ENCODE measurements around the gene KLF6. TPM values are rescaled to one million over a fixed set of nuclear protein-coding genes. Genes with fewer than 3 reads are reported as not detected.

KLF6 gene
- total and polyA plus RNA-seq, 2 donors (not counting 1 experiment from before 2014, with no cell fraction given), result 96.1 to 105 TPM

- H3K79me2 ChIP-seq (ENCODE audit: control insufficient read depth, insufficient read depth, low read length), result no peaks in the 10 kb centered on the region
- no peaks in the 10 kb centered on the region for H3K27me3 ChIP-seq (ENCODE audit: control insufficient read depth, insufficient read depth, low read length)
- H3K4me3 ChIP-seq (replicated peaks in 1 of 4; ENCODE audit: control extremely low read depth in 1 of 4, insufficient read depth in 1 of 4, low read depth in 3 of 4, low read length in 4 of 4), result no peak overlapping the region
- H3K4me2 ChIP-seq (ENCODE audit: extremely low read depth, insufficient read depth, low read length), result no peak overlapping the region
- no peak overlapping the region for H2AFZ ChIP-seq (ENCODE audit: low read length)
- no peak for DNase-seq (ENCODE audit: low read depth in 2 of 2)
- no peaks in the 10 kb centered on the region for H3K36me3 ChIP-seq (ENCODE audit: control insufficient read depth, insufficient read depth, low read length)
- H3K4me1 ChIP-seq (ENCODE audit: control insufficient read depth, extremely low read depth, insufficient read depth, low read length), result no peaks in the 10 kb centered on the region
- H3K9me3 ChIP-seq (ENCODE audit: control insufficient read depth, insufficient read depth, low read depth, low read length), result no peaks in the 10 kb centered on the region
- H4K20me1 ChIP-seq (ENCODE audit: control insufficient read depth, extremely low read depth, insufficient read depth, low read length), result no peaks in the 10 kb centered on the region
- no peak overlapping the region for H3K9ac ChIP-seq (ENCODE audit: insufficient read depth, low read length)
- TF ChIP-seq CTCF (conservative IDR thresholded peaks at IDR 0.05 in 1 of 2, IDR thresholded peaks at IDR 0.05 in 1 of 2; ENCODE audit: low read depth in 1 of 2, low read length in 2 of 2) (no peak), EZH2 (IDR thresholded peaks at IDR 0.05; ENCODE audit: low read length, missing control alignments) (no peak)
- H3K27ac ChIP-seq (ENCODE audit: insufficient read depth, low read length), result no peak overlapping the region
These were observed 18.8 kb downstream of the KLF6 start for GRCh38 chr10:3766046-3766756.

GRCh38 chr10:3765146-3765545 lies 19.9 kb downstream of the KLF6 start:
- Histone ChIP-seq H2AFZ (ENCODE audit: low read length) (no peak overlapping the region), H3K9me3 (ENCODE audit: control insufficient read depth, insufficient read depth, low read depth, low read length) (no peaks in the 10 kb centered on the region), H3K4me2 (ENCODE audit: extremely low read depth, insufficient read depth, low read length) (no peak overlapping the region), H3K27ac (ENCODE audit: insufficient read depth, low read length) (no peak overlapping the region), H4K20me1 (ENCODE audit: control insufficient read depth, extremely low read depth, insufficient read depth, low read length) (no peaks in the 10 kb centered on the region), H3K4me1 (ENCODE audit: control insufficient read depth, extremely low read depth, insufficient read depth, low read length) (no peaks in the 10 kb centered on the region), H3K36me3 (ENCODE audit: control insufficient read depth, insufficient read depth, low read length) (no peaks in the 10 kb centered on the region), H3K4me3 (replicated peaks in 1 of 4; ENCODE audit: control extremely low read depth in 1 of 4, insufficient read depth in 1 of 4, low read depth in 3 of 4, low read length in 4 of 4) (no peak overlapping the region), H3K79me2 (ENCODE audit: control insufficient read depth, insufficient read depth, low read length) (no peaks in the 10 kb centered on the region), H3K9ac (ENCODE audit: insufficient read depth, low read length) (no peak overlapping the region), H3K27me3 (ENCODE audit: control insufficient read depth, insufficient read depth, low read length) (no peaks in the 10 kb centered on the region)
- no peak for TF ChIP-seq CTCF (conservative IDR thresholded peaks at IDR 0.05 in 1 of 2, IDR thresholded peaks at IDR 0.05 in 1 of 2; ENCODE audit: low read depth in 1 of 2, low read length in 2 of 2)
- TF ChIP-seq EZH2 (IDR thresholded peaks at IDR 0.05; ENCODE audit: low read length, missing control alignments), result no peak
- no peak for DNase-seq (ENCODE audit: low read depth in 2 of 2)

GRCh38 chr10:3764626-3765112 lies 20.3 kb downstream of the KLF6 start:
- no peak for DNase-seq (ENCODE audit: low read depth in 2 of 2)
- Histone ChIP-seq H3K4me1 (ENCODE audit: control insufficient read depth, extremely low read depth, insufficient read depth, low read length) (no peaks in the 10 kb centered on the region), H2AFZ (ENCODE audit: low read length) (no peak overlapping the region), H3K27me3 (ENCODE audit: control insufficient read depth, insufficient read depth, low read length) (no peaks in the 10 kb centered on the region), H3K36me3 (ENCODE audit: control insufficient read depth, insufficient read depth, low read length) (no peaks in the 10 kb centered on the region), H3K79me2 (ENCODE audit: control insufficient read depth, insufficient read depth, low read length) (no peaks in the 10 kb centered on the region), H3K4me3 (replicated peaks in 1 of 4; ENCODE audit: control extremely low read depth in 1 of 4, insufficient read depth in 1 of 4, low read depth in 3 of 4, low read length in 4 of 4) (no peak overlapping the region), H3K4me2 (ENCODE audit: extremely low read depth, insufficient read depth, low read length) (no peak overlapping the region), H3K9me3 (ENCODE audit: control insufficient read depth, insufficient read depth, low read depth, low read length) (no peaks in the 10 kb centered on the region), H3K9ac (ENCODE audit: insufficient read depth, low read length) (no peak overlapping the region), H3K27ac (ENCODE audit: insufficient read depth, low read length) (no peak overlapping the region), H4K20me1 (ENCODE audit: control insufficient read depth, extremely low read depth, insufficient read depth, low read length) (no peaks in the 10 kb centered on the region)
- TF ChIP-seq EZH2 (IDR thresholded peaks at IDR 0.05; ENCODE audit: low read length, missing control alignments) (no peak), CTCF (conservative IDR thresholded peaks at IDR 0.05 in 1 of 2, IDR thresholded peaks at IDR 0.05 in 1 of 2; ENCODE audit: low read depth in 1 of 2, low read length in 2 of 2) (no peak)

Data from fibroblast of lung (primary cell).